ENCODE results near the gene ZNF385D.

GRCh38 chr3:21398461-21398860 lies 352.5 kb downstream of the ZNF385D start:
- TF ChIP-seq CTCF (conservative IDR thresholded peaks at IDR 0.05; ENCODE audit: low read depth, low read length) = no peak
- TF ChIP-seq EZH2 (IDR thresholded peaks at IDR 0.05; ENCODE audit: borderline replicate concordance, low read depth, low read length, poor library complexity, severe bottlenecking) = no peak
